Measurements from ENCODE around the gene FAM3A. TPM values are rescaled to one million over a fixed set of nuclear protein-coding genes. Genes with fewer than 3 reads are reported as not detected.

Gene FAM3A
- total RNA-seq, 1 experiment from 2014 or later: 15.6 TPM

DNA sequence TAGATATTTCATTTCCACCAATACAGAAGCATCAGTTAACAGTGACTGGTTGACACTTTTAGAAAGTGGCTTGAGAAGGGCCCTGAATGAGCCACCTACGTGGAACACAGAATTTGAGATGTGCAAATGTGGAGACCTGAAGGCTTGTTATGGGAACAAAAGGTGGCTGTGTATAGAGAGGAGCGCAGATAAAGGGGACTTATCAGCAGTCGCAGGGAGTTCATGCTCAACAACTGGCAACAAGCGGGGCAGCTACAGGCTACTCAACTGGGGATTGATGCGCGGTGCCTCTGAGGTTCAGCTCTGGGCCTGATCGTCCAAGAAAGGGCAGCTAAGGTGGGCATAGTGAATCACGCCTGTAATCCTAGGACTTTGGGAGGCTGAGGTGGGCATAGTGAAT lies 3.4 kb upstream of the FAM3A start:
- Histone ChIP-seq H3K36me3 (ENCODE audit: control insufficient read depth in 1 of 2, insufficient read depth in 2 of 2, low read length in 2 of 2) (no peaks in the 10 kb centered on the region), H4K20me1 (ENCODE audit: insufficient read depth) (no peaks in the 10 kb centered on the region), H3K4me1 (ENCODE audit: control insufficient read depth in 1 of 2, insufficient read depth in 2 of 2, low read length in 2 of 2) (peaks cover 5 to 10% of the 10 kb centered on the region in 2 experiments), H3K27me3 (ENCODE audit: insufficient read depth, low read length) (no peaks in the 10 kb centered on the region), H3K4me3 (replicated peaks in 1 of 2; ENCODE audit: low read depth in 1 of 2, low read length in 2 of 2) (no peak overlapping the region), H3K9me2 (ENCODE audit: insufficient read depth) (no peaks in the 10 kb centered on the region), H2AFZ (ENCODE audit: low read depth, low read length, poor library complexity, severe bottlenecking) (no peak overlapping the region), H3K9ac (ENCODE audit: low read length) (no peak overlapping the region), H3K27ac (ENCODE audit: low read depth, low read length) (no peak overlapping the region), H3K9me3 (ENCODE audit: control insufficient read depth in 1 of 2, insufficient read depth in 1 of 2, low read depth in 1 of 2, low read length in 2 of 2) (no peaks in the 10 kb centered on the region), H3K79me2 (ENCODE audit: insufficient read depth, low read length) (no peaks in the 10 kb centered on the region), H3K4me2 (ENCODE audit: low read length) (no peak overlapping the region)
- DNase-seq (ENCODE audit: low read depth, low spot score) (no peak), ATAC-seq (no peak)
- ChIA-PET POLR2A (no interaction called here), CTCF (no interaction called here), RAD21 (ENCODE audit: low non-redundant PET in 1 of 2, low total read pairs in 2 of 2, uncharacterized antibody in 2 of 2, unreplicated experiment in 2 of 2) (no interaction called here)
- BruUV-seq (replicated peaks): no TSS peak
- intact Hi-C loops (cut with micrococcal nuclease): no loop called here
- TF ChIP-seq CEBPB (IDR thresholded peaks at IDR 0.05; ENCODE audit: low read depth): no peak
- TF ChIP-seq, protein P1, sequence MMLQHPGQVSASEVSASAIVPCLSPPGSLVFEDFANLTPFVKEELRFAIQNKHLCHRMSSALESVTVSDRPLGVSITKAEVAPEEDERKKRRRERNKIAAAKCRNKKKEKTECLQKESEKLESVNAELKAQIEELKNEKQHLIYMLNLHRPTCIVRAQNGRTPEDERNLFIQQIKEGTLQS (IDR thresholded peaks at IDR 0.05): no peak
- TF ChIP-seq SIN3A (IDR thresholded peaks at IDR 0.05; ENCODE audit: low read depth): no peak
- TF ChIP-seq ZFX (IDR thresholded peaks at IDR 0.05): no peak
- TF ChIP-seq CBX3 (IDR thresholded peaks at IDR 0.05; ENCODE audit: low read depth): no peak
- TF ChIP-seq SP1 (IDR thresholded peaks at IDR 0.05; ENCODE audit: low read depth): no peak
- no peak for TF ChIP-seq ELF1 (IDR thresholded peaks at IDR 0.05; ENCODE audit: borderline replicate concordance, low read depth)
- TF ChIP-seq POLR2AphosphoS5 (IDR thresholded peaks at IDR 0.05; ENCODE audit: low read depth, low read length): no peak
- TF ChIP-seq EGR1 (IDR thresholded peaks at IDR 0.05; ENCODE audit: low read depth): no peak
- no peak for TF ChIP-seq RAD21 (IDR thresholded peaks at IDR 0.05; ENCODE audit: low read depth)
- no peak for TF ChIP-seq FOSL1 (IDR thresholded peaks at IDR 0.05; ENCODE audit: low read depth)
- no peak for TF ChIP-seq YY1 (IDR thresholded peaks at IDR 0.05; ENCODE audit: extremely low read depth, insufficient replicate concordance, low read depth, low read length)
- TF ChIP-seq, protein P2, sequence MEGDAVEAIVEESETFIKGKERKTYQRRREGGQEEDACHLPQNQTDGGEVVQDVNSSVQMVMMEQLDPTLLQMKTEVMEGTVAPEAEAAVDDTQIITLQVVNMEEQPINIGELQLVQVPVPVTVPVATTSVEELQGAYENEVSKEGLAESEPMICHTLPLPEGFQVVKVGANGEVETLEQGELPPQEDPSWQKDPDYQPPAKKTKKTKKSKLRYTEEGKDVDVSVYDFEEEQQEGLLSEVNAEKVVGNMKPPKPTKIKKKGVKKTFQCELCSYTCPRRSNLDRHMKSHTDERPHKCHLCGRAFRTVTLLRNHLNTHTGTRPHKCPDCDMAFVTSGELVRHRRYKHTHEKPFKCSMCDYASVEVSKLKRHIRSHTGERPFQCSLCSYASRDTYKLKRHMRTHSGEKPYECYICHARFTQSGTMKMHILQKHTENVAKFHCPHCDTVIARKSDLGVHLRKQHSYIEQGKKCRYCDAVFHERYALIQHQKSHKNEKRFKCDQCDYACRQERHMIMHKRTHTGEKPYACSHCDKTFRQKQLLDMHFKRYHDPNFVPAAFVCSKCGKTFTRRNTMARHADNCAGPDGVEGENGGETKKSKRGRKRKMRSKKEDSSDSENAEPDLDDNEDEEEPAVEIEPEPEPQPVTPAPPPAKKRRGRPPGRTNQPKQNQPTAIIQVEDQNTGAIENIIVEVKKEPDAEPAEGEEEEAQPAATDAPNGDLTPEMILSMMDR (IDR thresholded peaks at IDR 0.05 in 2 of 3, conservative IDR thresholded peaks at IDR 0.05 in 1 of 3; ENCODE audit: borderline replicate concordance in 1 of 3, insufficient read depth in 1 of 3, low read depth in 2 of 3, low read length in 2 of 3): no peak
- TF ChIP-seq EZH2 (IDR thresholded peaks at IDR 0.05): no peak
